ENCODE data around the gene NDUFAF5.
"Not testable (repeated sequence)": the region's sequence is repeated elsewhere in the genome, so short reads cannot be mapped to it uniquely, and the experiment has no call there.

Gene NDUFAF5

GRCh38 chr20:13745784-13746183 lies 39.0 kb upstream of the NDUFAF5 start:
- TF ChIP-seq, protein P1, sequence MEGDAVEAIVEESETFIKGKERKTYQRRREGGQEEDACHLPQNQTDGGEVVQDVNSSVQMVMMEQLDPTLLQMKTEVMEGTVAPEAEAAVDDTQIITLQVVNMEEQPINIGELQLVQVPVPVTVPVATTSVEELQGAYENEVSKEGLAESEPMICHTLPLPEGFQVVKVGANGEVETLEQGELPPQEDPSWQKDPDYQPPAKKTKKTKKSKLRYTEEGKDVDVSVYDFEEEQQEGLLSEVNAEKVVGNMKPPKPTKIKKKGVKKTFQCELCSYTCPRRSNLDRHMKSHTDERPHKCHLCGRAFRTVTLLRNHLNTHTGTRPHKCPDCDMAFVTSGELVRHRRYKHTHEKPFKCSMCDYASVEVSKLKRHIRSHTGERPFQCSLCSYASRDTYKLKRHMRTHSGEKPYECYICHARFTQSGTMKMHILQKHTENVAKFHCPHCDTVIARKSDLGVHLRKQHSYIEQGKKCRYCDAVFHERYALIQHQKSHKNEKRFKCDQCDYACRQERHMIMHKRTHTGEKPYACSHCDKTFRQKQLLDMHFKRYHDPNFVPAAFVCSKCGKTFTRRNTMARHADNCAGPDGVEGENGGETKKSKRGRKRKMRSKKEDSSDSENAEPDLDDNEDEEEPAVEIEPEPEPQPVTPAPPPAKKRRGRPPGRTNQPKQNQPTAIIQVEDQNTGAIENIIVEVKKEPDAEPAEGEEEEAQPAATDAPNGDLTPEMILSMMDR (IDR thresholded peaks at IDR 0.05; ENCODE audit: low read depth, low read length): no peak

GRCh38 chr20:13749811-13750210 lies 35.0 kb upstream of the NDUFAF5 start:
- TF ChIP-seq, protein P1 (IDR thresholded peaks at IDR 0.05; ENCODE audit: low read depth, low read length): no peak
- no peak overlapping the region for H3K4me3 ChIP-seq (ENCODE audit: low read depth, low read length)

More at GRCh38 chr20:13745784-13746183, 39.0 kb upstream of the NDUFAF5 start:
- no peak overlapping the region for H3K4me3 ChIP-seq (ENCODE audit: low read depth, low read length)

GRCh38 chr20:13753436-13754036 lies 31.3 kb upstream of the NDUFAF5 start:
- no peak overlapping the region for H3K4me3 ChIP-seq (ENCODE audit: low read depth, low read length)
- TF ChIP-seq, protein P1 (IDR thresholded peaks at IDR 0.05; ENCODE audit: low read depth, low read length): no peak

DNA sequence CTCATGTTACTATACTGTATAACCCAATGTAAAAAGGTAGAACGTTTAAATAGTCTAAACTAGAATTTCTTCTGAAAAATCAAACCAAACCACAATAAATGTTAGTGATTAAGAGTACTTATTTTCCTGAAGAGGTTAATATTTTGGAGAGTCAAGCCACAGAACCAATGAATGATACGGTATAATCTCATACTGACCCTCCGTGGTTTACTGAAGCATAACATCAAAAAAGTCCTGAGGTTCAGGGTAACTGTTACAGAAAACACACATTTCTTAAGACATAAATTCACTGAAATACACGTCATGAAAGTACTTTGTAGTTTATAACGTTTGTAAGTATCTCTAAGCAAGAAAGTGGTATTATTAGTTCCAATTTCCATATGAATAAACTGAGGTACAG lies 29.0 kb upstream of the NDUFAF5 start:
- no peak overlapping the region for H3K4me3 ChIP-seq (ENCODE audit: low read depth, low read length)
- TF ChIP-seq, protein P1 (IDR thresholded peaks at IDR 0.05; ENCODE audit: low read depth, low read length): no peak

DNA sequence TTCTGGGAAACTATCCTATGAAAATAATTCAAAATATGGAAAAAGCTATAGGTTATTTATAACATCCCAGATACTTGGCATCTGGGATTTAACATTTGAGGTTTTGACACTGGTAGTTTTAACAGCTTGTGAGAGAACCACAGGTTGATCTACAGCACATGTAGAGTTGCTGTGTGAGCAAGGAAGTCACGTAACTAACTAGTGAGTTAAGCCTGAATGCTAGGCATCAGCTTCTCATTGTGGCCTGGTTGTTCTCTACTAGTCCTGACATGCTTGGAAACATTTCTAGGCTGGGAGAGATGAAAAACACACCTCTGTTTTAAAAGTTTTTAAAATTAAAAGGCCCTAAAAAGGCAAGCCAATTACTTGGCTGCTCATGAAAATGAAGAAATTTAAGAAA lies 28.3 kb upstream of the NDUFAF5 start:
- TF ChIP-seq, protein P1 (IDR thresholded peaks at IDR 0.05; ENCODE audit: low read depth, low read length): no peak
- no peak overlapping the region for H3K4me3 ChIP-seq (ENCODE audit: low read depth, low read length)

DNA sequence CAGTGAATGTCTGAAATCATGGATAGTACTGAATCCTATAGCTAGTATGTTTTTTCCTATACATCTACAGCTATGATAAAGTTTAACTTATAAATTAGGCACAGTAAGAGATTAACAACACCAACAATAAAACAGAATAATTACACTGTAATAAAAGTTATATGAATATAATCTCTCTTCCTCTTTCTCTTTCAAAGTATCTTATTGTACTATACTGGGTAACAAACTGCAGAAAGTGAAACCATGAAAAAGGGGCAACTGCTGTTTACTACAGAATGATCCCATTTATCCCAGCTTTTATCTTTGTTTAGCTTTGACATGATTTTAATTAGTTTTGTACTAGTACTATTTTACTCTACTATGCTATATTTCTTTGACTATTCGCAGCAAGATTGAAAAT lies 25.9 kb upstream of the NDUFAF5 start:
- no peak overlapping the region for H3K4me3 ChIP-seq (ENCODE audit: low read depth, low read length)
- TF ChIP-seq, protein P1 (IDR thresholded peaks at IDR 0.05; ENCODE audit: low read depth, low read length): no peak

DNA sequence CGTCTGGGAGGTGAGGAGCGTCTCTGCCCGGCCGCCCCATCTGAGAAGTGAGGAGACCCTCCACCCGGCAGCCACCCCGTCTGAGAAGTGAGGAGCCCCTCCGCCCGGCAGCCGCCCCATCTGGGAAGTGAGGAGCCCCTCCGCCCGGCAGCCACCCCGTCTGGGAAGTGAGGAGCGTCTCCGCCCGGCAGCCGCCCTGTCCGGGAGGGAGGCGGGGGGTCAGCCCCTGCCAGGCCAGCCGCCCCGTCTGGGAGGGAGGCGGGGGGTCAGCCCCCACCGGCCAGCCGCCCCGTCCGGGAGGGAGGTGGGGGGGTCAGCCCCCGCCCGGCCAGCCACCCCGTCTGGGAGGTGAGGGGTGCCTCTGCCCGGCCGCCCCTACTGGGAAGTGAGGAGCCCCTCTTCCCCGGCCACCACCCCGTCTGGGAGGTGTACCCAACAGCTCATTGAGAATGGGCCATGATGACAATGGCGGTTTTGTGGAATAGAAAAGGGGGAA lies 24.3 kb upstream of the NDUFAF5 start:
- H3K4me3 ChIP-seq (ENCODE audit: low read depth, low read length): not testable (repeated sequence)

DNA sequence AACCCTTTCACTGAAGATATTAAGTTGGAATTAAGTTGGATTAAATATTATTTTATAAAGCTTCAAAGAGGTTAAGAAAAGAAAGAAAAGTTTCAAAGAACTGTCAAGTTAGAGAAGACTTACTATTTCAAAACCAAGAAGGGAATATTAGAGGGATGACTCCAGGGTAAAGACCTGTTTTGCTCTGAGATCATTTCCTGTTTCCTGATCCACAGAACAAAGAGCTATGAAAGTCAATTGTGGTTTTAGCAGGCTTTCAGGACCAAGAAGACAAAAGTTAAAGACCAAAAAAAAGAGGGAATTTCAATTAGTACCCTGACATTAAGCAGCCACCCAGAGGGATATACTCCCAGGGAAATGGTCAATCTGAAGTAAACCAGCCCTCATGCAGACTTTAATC lies 19.5 kb upstream of the NDUFAF5 start:
- TF ChIP-seq, protein P1 (IDR thresholded peaks at IDR 0.05; ENCODE audit: low read depth, low read length): no peak
- no peak overlapping the region for H3K4me3 ChIP-seq (ENCODE audit: low read depth, low read length)

Measured in WI38 (cell line).